CD4-positive, alpha-beta memory T cell (primary cell): ENCODE results near the gene GRAMD1B. TPM values are rescaled to one million over a fixed set of nuclear protein-coding genes. Genes with fewer than 3 reads are reported as not detected.

Source experiments
- CTCF ChIA-PET: fragments of 350-600 bp; sonication (Branson Sonifier 250); formaldehyde crosslinking; loops from one replicate; lab custom pipeline; 2021; ENCODE audit warnings: inconsistent platforms; ENCODE audit not compliant: partially characterized antibody; lab: Charles Lee
- POLR2A ChIA-PET: fragments of 350-600 bp; sonication (Branson Sonifier 250); formaldehyde crosslinking; loops from one replicate; lab custom pipeline; 2021; ENCODE audit not compliant: partially characterized antibody; lab: Charles Lee
- DNase-seq, 5 donors: peaks; one replicate each; pipeline versions ENCODE4 v3.0.0 to v3.0.0-alpha.2; 2020 to 2022; ENCODE audit warnings: mixed read lengths in 1 of 5
- H3K27ac ChIP-seq: one replicate; pipeline ENCODE4 v1.7.0; 2013; ENCODE audit warnings: low read depth, low read length
- H3K27me3 ChIP-seq: 2 replicates; pipeline ENCODE4 v1.7.0; 2013; ENCODE audit warnings: mild to moderate bottlenecking, low read length, moderate library complexity; ENCODE audit not compliant: insufficient read depth
- H3K36me3 ChIP-seq: 2 replicates; pipeline ENCODE4 v1.7.0; 2013; ENCODE audit warnings: mild to moderate bottlenecking, low read length, moderate library complexity; ENCODE audit not compliant: insufficient read depth
- H3K4me1 ChIP-seq: 2 replicates; pipeline ENCODE4 v1.7.0; 2013; ENCODE audit warnings: mild to moderate bottlenecking, low read length, moderate library complexity; ENCODE audit not compliant: insufficient read depth
- H3K4me3 ChIP-seq, 2 donors: one replicate each; pipeline ENCODE4 v1.7.0; 2013; ENCODE audit warnings: low read length in 2 of 2, mild to moderate bottlenecking in 1 of 2
- H3K9me3 ChIP-seq, 2 donors: one replicate each; pipeline ENCODE4 v1.7.0; 2013; ENCODE audit warnings: low read length in 2 of 2, control low read depth in 1 of 2; ENCODE audit not compliant: control insufficient read depth in 1 of 2
- H3K27ac Mint-ChIP-seq, 7 donors: one replicate each; pipeline ENCODE4 v1.8.0; 2020 to 2021; ENCODE audit warnings: mixed read lengths in 7 of 7, mild to moderate bottlenecking in 6 of 7, inconsistent platforms in 3 of 7, moderate library complexity in 3 of 7
- H3K27me3 Mint-ChIP-seq, 2 donors: one replicate each; pipeline ENCODE4 v1.8.0; 2020 to 2021; ENCODE audit warnings: mixed read lengths in 2 of 2
- H3K36me3 Mint-ChIP-seq, 2 donors: one replicate each; pipeline ENCODE4 v1.8.0; 2020 to 2021; ENCODE audit warnings: mixed read lengths in 2 of 2, inconsistent platforms in 1 of 2, mild to moderate bottlenecking in 1 of 2
- H3K4me1 Mint-ChIP-seq, 4 donors: one replicate each; pipeline ENCODE4 v1.8.0; 2020 to 2021; ENCODE audit warnings: mixed read lengths in 4 of 4, mild to moderate bottlenecking in 1 of 4
- H3K4me3 Mint-ChIP-seq, 8 donors: one replicate each; pipeline ENCODE4 v1.8.0; 2020 to 2021; ENCODE audit warnings: mixed read lengths in 8 of 8, mild to moderate bottlenecking in 7 of 8, moderate library complexity in 6 of 8, inconsistent platforms in 3 of 8
- H3K9me3 Mint-ChIP-seq, 8 donors: one replicate each; pipeline ENCODE4 v1.8.0; 2020 to 2021; ENCODE audit warnings: mixed read lengths in 8 of 8, mild to moderate bottlenecking in 5 of 8, inconsistent platforms in 3 of 8, moderate library complexity in 1 of 8
- intact Hi-C: fragments of 100-400 bp; cut with micrococcal nuclease; formaldehyde crosslinking; loops from one replicate; pipeline ENCODE4 v1.15.1; 2023
- polyA plus RNA-seq, 2 donors: library from polyadenylated mRNA; unstranded; fragments of 300-500 nt; fragmentation: Illumina TruSeq; gene quantifications; one replicate each; pipeline ENCODE4 v1.2.3, GENCODE V29; 2021
- total RNA-seq, 2 experiments: library from RNA; stranded (reverse); gene quantifications; one replicate each; pipeline ENCODE4 v1.2.3, GENCODE V29; 2021

The GRAMD1B gene
- total and polyA plus RNA-seq, 4 experiments from 2014 or later, result 4.2 to 26.0 (median 12.4) TPM

- Mint-ChIP-seq H3K27me3 (no peaks in the 10 kb centered on the region), H3K27ac (peak overlapping the region in 1 of 7 donors; percentile 47), H3K36me3 (no peaks in the 10 kb centered on the region), H3K4me1 (peaks cover 0 to 7% (median 4%) of the 10 kb centered on the region in 4 donors), H3K9me3 (no peaks in the 10 kb centered on the region), H3K4me3 (no peak overlapping the region)
- CTCF ChIA-PET, result interaction anchor here (0.9 to 2.6 kb wide), 3 partner anchors 9 to 19 kb away, joined by 3 to 11 read pairs (median 3); no protein-coding TSS in a partner anchor
- no peak for DNase-seq
- H3K9me3 ChIP-seq, result no peaks in the 10 kb centered on the region
- no peaks in the 10 kb centered on the region for H3K36me3 ChIP-seq
- no peak overlapping the region for H3K4me3 ChIP-seq
- H3K4me1 ChIP-seq, result no peaks in the 10 kb centered on the region
- POLR2A ChIA-PET, result no interaction called here
- no peaks in the 10 kb centered on the region for H3K27me3 ChIP-seq
- no peak overlapping the region for H3K27ac ChIP-seq
- intact Hi-C loops, result no loop called here
Measured at GRCh38 chr11:123561431-123561800, 131.3 kb downstream of the GRAMD1B start.

- POLR2A ChIA-PET, result no interaction called here
- Mint-ChIP-seq H3K9me3 (no peaks in the 10 kb centered on the region), H3K36me3 (no peaks in the 10 kb centered on the region), H3K4me3 (no peak overlapping the region), H3K27me3 (no peaks in the 10 kb centered on the region), H3K4me1 (peaks cover 0 to 7% (median 4%) of the 10 kb centered on the region in 4 donors), H3K27ac (no peak overlapping the region)
- H3K27me3 ChIP-seq, result no peaks in the 10 kb centered on the region
- no peak for DNase-seq
- no peak overlapping the region for H3K4me3 ChIP-seq
- no peaks in the 10 kb centered on the region for H3K4me1 ChIP-seq
- intact Hi-C loops, result no loop called here
- CTCF ChIA-PET, result interaction anchor here (1.1 to 2.6 kb wide), 2 partner anchors 8 to 14 kb away, joined by 3 to 11 read pairs; no protein-coding TSS in a partner anchor
- H3K9me3 ChIP-seq, result no peaks in the 10 kb centered on the region
- H3K36me3 ChIP-seq, result no peaks in the 10 kb centered on the region
- H3K27ac ChIP-seq, result no peak overlapping the region
Measured at GRCh38 chr11:123562158-123562557, 132.1 kb downstream of the GRAMD1B start.

- H3K27me3 Mint-ChIP-seq, result no peaks in the 10 kb centered on the region
- DNase-seq, result no peak
- H3K4me3 ChIP-seq, result no peak overlapping the region
- no peaks in the 10 kb centered on the region for H3K36me3 ChIP-seq
- no peak overlapping the region for H3K27ac ChIP-seq
- no peaks in the 10 kb centered on the region for H3K9me3 Mint-ChIP-seq
- H3K4me1 Mint-ChIP-seq, result peaks cover 0 to 7% (median 4%) of the 10 kb centered on the region in 4 donors
- ChIA-PET POLR2A (no interaction called here), CTCF (interaction anchor here (1.2 kb wide), 2 partner anchors 14 to 17 kb away, joined by 3 to 4 read pairs; no protein-coding TSS in a partner anchor)
- no peaks in the 10 kb centered on the region for H3K27me3 ChIP-seq
- no peaks in the 10 kb centered on the region for H3K9me3 ChIP-seq
- intact Hi-C loops, result no loop called here
- H3K36me3 Mint-ChIP-seq, result no peaks in the 10 kb centered on the region
- H3K4me3 Mint-ChIP-seq, result no peak overlapping the region
- H3K4me1 ChIP-seq, result no peaks in the 10 kb centered on the region
- no peak overlapping the region for H3K27ac Mint-ChIP-seq
Measured at GRCh38 chr11:123562829-123563228, 132.8 kb downstream of the GRAMD1B start.

GRCh38 chr11:123564221-123564620, 134.2 kb downstream of the GRAMD1B start:
- H3K27ac Mint-ChIP-seq, result no peak overlapping the region
- no peak overlapping the region for H3K4me3 Mint-ChIP-seq
- H3K27me3 Mint-ChIP-seq, result no peaks in the 10 kb centered on the region
- Histone ChIP-seq H3K9me3 (no peaks in the 10 kb centered on the region), H3K36me3 (no peaks in the 10 kb centered on the region), H3K4me3 (no peak overlapping the region), H3K27ac (no peak overlapping the region), H3K27me3 (no peaks in the 10 kb centered on the region), H3K4me1 (no peaks in the 10 kb centered on the region)
- DNase-seq, result no peak
- ChIA-PET CTCF (interaction anchor here (1.0 kb wide), 1 partner anchor 12 kb away, joined by 3 read pairs; no protein-coding TSS in a partner anchor), POLR2A (no interaction called here)
- intact Hi-C loops, result no loop called here
- H3K4me1 Mint-ChIP-seq, result peaks cover 0 to 7% (median under 1%) of the 10 kb centered on the region in 4 donors
- no peaks in the 10 kb centered on the region for H3K9me3 Mint-ChIP-seq
- H3K36me3 Mint-ChIP-seq, result no peaks in the 10 kb centered on the region

GRCh38 chr11:123566852-123567251, 136.8 kb downstream of the GRAMD1B start:
- Mint-ChIP-seq H3K4me1 (no peaks in the 10 kb centered on the region), H3K27me3 (no peaks in the 10 kb centered on the region), H3K36me3 (no peaks in the 10 kb centered on the region), H3K4me3 (no peak overlapping the region), H3K27ac (peak overlapping the region in 1 of 7 donors; percentile 57), H3K9me3 (no peaks in the 10 kb centered on the region)
- no peak for DNase-seq
- H3K36me3 ChIP-seq, result no peaks in the 10 kb centered on the region
- no peak overlapping the region for H3K27ac ChIP-seq
- no peaks in the 10 kb centered on the region for H3K27me3 ChIP-seq
- ChIA-PET POLR2A (no interaction called here), CTCF (interaction anchor here (3.8 to 7.3 kb wide), 2 partner anchors 9 to 13 kb away, joined by 24 to 48 read pairs; no protein-coding TSS in a partner anchor)
- no peaks in the 10 kb centered on the region for H3K4me1 ChIP-seq
- no peaks in the 10 kb centered on the region for H3K9me3 ChIP-seq
- no peak overlapping the region for H3K4me3 ChIP-seq
- intact Hi-C loops, result no loop called here

GRCh38 chr11:123567466-123567865, 137.4 kb downstream of the GRAMD1B start:
- ChIA-PET CTCF (interaction anchor here (3.8 to 7.3 kb wide), 2 partner anchors 8 to 12 kb away, joined by 24 to 48 read pairs; no protein-coding TSS in a partner anchor), POLR2A (no interaction called here)
- no peaks in the 10 kb centered on the region for H3K27me3 ChIP-seq
- no peak overlapping the region for H3K4me3 Mint-ChIP-seq
- DNase-seq, result no peak
- no peaks in the 10 kb centered on the region for H3K36me3 ChIP-seq
- no peaks in the 10 kb centered on the region for H3K9me3 ChIP-seq
- H3K27ac ChIP-seq, result no peak overlapping the region
- H3K4me1 Mint-ChIP-seq, result no peaks in the 10 kb centered on the region
- H3K4me1 ChIP-seq, result no peaks in the 10 kb centered on the region
- no peaks in the 10 kb centered on the region for H3K27me3 Mint-ChIP-seq
- intact Hi-C loops, result no loop called here
- no peaks in the 10 kb centered on the region for H3K36me3 Mint-ChIP-seq
- no peak overlapping the region for H3K4me3 ChIP-seq
- H3K27ac Mint-ChIP-seq, result peak overlapping the region in 1 of 7 donors; percentile 38
- H3K9me3 Mint-ChIP-seq, result no peaks in the 10 kb centered on the region

- H3K27ac ChIP-seq, result no peak overlapping the region
- intact Hi-C loops, result no loop called here
- no peaks in the 10 kb centered on the region for H3K36me3 ChIP-seq
- ChIA-PET POLR2A (no interaction called here), CTCF (interaction anchor here (3.8 to 7.3 kb wide), 2 partner anchors 7 to 11 kb away, joined by 24 to 48 read pairs; no protein-coding TSS in a partner anchor)
- H3K36me3 Mint-ChIP-seq, result no peaks in the 10 kb centered on the region
- no peaks in the 10 kb centered on the region for H3K4me1 ChIP-seq
- no peaks in the 10 kb centered on the region for H3K9me3 ChIP-seq
- peak overlapping the region in 1 of 7 donors; percentile 8 for H3K27ac Mint-ChIP-seq
- H3K27me3 Mint-ChIP-seq, result no peaks in the 10 kb centered on the region
- no peak overlapping the region for H3K4me3 Mint-ChIP-seq
- no peaks in the 10 kb centered on the region for H3K4me1 Mint-ChIP-seq
- H3K27me3 ChIP-seq, result no peaks in the 10 kb centered on the region
- H3K9me3 Mint-ChIP-seq, result no peaks in the 10 kb centered on the region
- no peak for DNase-seq
- H3K4me3 ChIP-seq, result no peak overlapping the region
Measured at GRCh38 chr11:123568367-123568870, 138.3 kb downstream of the GRAMD1B start.
